ENCODE measurements around the gene VIPR1. TPM values are rescaled to one million over a fixed set of nuclear protein-coding genes. Genes with fewer than 3 reads are reported as not detected.

Gene VIPR1
- polyA plus RNA-seq, 6 donors from 2014 or later = 0.57 to 3.0 (median 0.69) TPM; not detected in 1

- peaks cover 0 to 9% (median 5%) of the 10 kb centered on the region in 3 donors for H3K27me3 Mint-ChIP-seq
- no peak for ATAC-seq (ENCODE audit: low read depth in 2 of 2)
- H3K36me3 Mint-ChIP-seq = peaks cover 2 to 15% of the 10 kb centered on the region in 2 donors
- H3K4me3 Mint-ChIP-seq = no peak overlapping the region
- no peak overlapping the region for H3K27ac Mint-ChIP-seq
- DNase-seq = no peak
- H3K9me3 Mint-ChIP-seq = peaks cover 5 to 16% (median 8%) of the 10 kb centered on the region in 7 donors
- peaks cover 28 to 47% (median 47%) of the 10 kb centered on the region in 3 donors for H3K4me1 Mint-ChIP-seq
Measured at GRCh38 chr3:42486814-42487565, 15.5 kb upstream of the VIPR1 start.

- Mint-ChIP-seq H3K4me1 (peaks cover 33 to 61% (median 57%) of the 10 kb centered on the region in 3 donors), H3K27me3 (no peaks in the 10 kb centered on the region), H3K4me3 (no peak overlapping the region), H3K27ac (peak overlapping the region in 1 of 6 donors; percentile 54), H3K9me3 (peaks cover 0 to 4% (median under 1%) of the 10 kb centered on the region in 7 donors), H3K36me3 (no peaks in the 10 kb centered on the region)
- DNase-seq (no peak), ATAC-seq (ENCODE audit: low read depth in 2 of 2) (no peak)
Measured at GRCh38 chr3:42488687-42489086, 13.8 kb upstream of the VIPR1 start.

GRCh38 chr3:42489116-42489936, 13.1 kb upstream of the VIPR1 start:
- H3K27ac Mint-ChIP-seq = peak overlapping the region in 3 of 6 donors; percentile 48 to 73 (median 54)
- no peaks in the 10 kb centered on the region for H3K27me3 Mint-ChIP-seq
- no peak for ATAC-seq (ENCODE audit: low read depth in 2 of 2)
- H3K4me1 Mint-ChIP-seq = peaks cover 33 to 64% (median 57%) of the 10 kb centered on the region in 3 donors
- no peak for DNase-seq
- H3K9me3 Mint-ChIP-seq = peaks cover 0 to 3% (median 0%) of the 10 kb centered on the region in 7 donors
- H3K4me3 Mint-ChIP-seq = peak overlapping the region in 6 of 8 donors; percentile 12 to 75 (median 70)
- H3K36me3 Mint-ChIP-seq = no peaks in the 10 kb centered on the region

GRCh38 chr3:42489937-42490227, 12.6 kb upstream of the VIPR1 start:
- Mint-ChIP-seq H3K27me3 (no peaks in the 10 kb centered on the region), H3K4me1 (peaks cover 33 to 64% (median 57%) of the 10 kb centered on the region in 3 donors), H3K36me3 (no peaks in the 10 kb centered on the region), H3K4me3 (peak overlapping the region in 6 of 8 donors; percentile 12 to 75 (median 70)), H3K27ac (peak overlapping the region in 3 of 6 donors; percentile 63 to 73 (median 65)), H3K9me3 (peaks cover 0 to 3% (median 0%) of the 10 kb centered on the region in 7 donors)
- no peak for ATAC-seq (ENCODE audit: low read depth in 2 of 2)
- DNase-seq = no peak

GRCh38 chr3:42490243-42490642, 12.2 kb upstream of the VIPR1 start:
- ATAC-seq (ENCODE audit: low read depth in 2 of 2) (peak; percentile 95 to 96), DNase-seq (peak; percentile 56)
- H3K27ac Mint-ChIP-seq = peak overlapping the region in 5 of 6 donors; percentile 32 to 92 (median 65)
- no peaks in the 10 kb centered on the region for H3K27me3 Mint-ChIP-seq
- H3K9me3 Mint-ChIP-seq = peaks cover 0 to 3% (median 0%) of the 10 kb centered on the region in 7 donors
- no peaks in the 10 kb centered on the region for H3K36me3 Mint-ChIP-seq
- H3K4me1 Mint-ChIP-seq = peaks cover 33 to 64% (median 57%) of the 10 kb centered on the region in 3 donors
- peak overlapping the region in 7 of 8 donors; percentile 29 to 85 (median 69) for H3K4me3 Mint-ChIP-seq

- H3K27ac Mint-ChIP-seq = peak overlapping the region in 4 of 6 donors; percentile 48 to 91 (median 72)
- peak overlapping the region in 6 of 8 donors; percentile 35 to 81 (median 70) for H3K4me3 Mint-ChIP-seq
- peaks cover 0 to 3% (median 0%) of the 10 kb centered on the region in 7 donors for H3K9me3 Mint-ChIP-seq
- no peaks in the 10 kb centered on the region for H3K36me3 Mint-ChIP-seq
- DNase-seq (no peak), ATAC-seq (ENCODE audit: low read depth in 2 of 2) (no peak)
- H3K27me3 Mint-ChIP-seq = peaks cover 0 to 6% (median 0%) of the 10 kb centered on the region in 3 donors
- peaks cover 29 to 57% (median 48%) of the 10 kb centered on the region in 3 donors for H3K4me1 Mint-ChIP-seq
Measured at GRCh38 chr3:42491881-42492507, 10.4 kb upstream of the VIPR1 start.

- Mint-ChIP-seq H3K27ac (peak overlapping the region in 3 of 6 donors; percentile 38 to 91 (median 48)), H3K4me3 (peak overlapping the region in 6 of 8 donors; percentile 35 to 81 (median 60))
- no peak for DNase-seq
Measured at GRCh38 chr3:42492508-42493080, 9.8 kb upstream of the VIPR1 start.

GRCh38 chr3:42493126-42493797, 9.2 kb upstream of the VIPR1 start:
- peak overlapping the region in 3 of 6 donors; percentile 22 to 76 (median 38) for H3K27ac Mint-ChIP-seq
- no peaks in the 10 kb centered on the region for H3K36me3 Mint-ChIP-seq
- DNase-seq (no peak), ATAC-seq (ENCODE audit: low read depth in 2 of 2) (no peak)
- H3K4me3 Mint-ChIP-seq = peak overlapping the region in 2 of 8 donors; percentile 49 to 81
- H3K9me3 Mint-ChIP-seq = peaks cover 0 to 3% (median 0%) of the 10 kb centered on the region in 7 donors
- peaks cover under 1 to 19% (median 12%) of the 10 kb centered on the region in 3 donors for H3K27me3 Mint-ChIP-seq
- H3K4me1 Mint-ChIP-seq = peaks cover 26 to 51% (median 41%) of the 10 kb centered on the region in 3 donors

More at GRCh38 chr3:42492508-42493080, 9.8 kb upstream of the VIPR1 start:
- H3K27me3 Mint-ChIP-seq = peaks cover 0 to 12% (median 5%) of the 10 kb centered on the region in 3 donors
- no peaks in the 10 kb centered on the region for H3K36me3 Mint-ChIP-seq
- H3K9me3 Mint-ChIP-seq = peaks cover 0 to 3% (median 0%) of the 10 kb centered on the region in 7 donors
- peaks cover 26 to 52% (median 42%) of the 10 kb centered on the region in 3 donors for H3K4me1 Mint-ChIP-seq
- ATAC-seq (ENCODE audit: low read depth in 2 of 2) = no peak

- ATAC-seq (ENCODE audit: low read depth in 2 of 2) (no peak), DNase-seq (no peak)
- H3K9me3 Mint-ChIP-seq = peaks cover 0 to 1% (median 0%) of the 10 kb centered on the region in 7 donors
- H3K4me3 Mint-ChIP-seq = peak overlapping the region in 2 of 8 donors; percentile 33 to 47
- H3K36me3 Mint-ChIP-seq = no peaks in the 10 kb centered on the region
- H3K27me3 Mint-ChIP-seq = peaks cover 3 to 24% (median 16%) of the 10 kb centered on the region in 3 donors
- H3K27ac Mint-ChIP-seq = peak overlapping the region in 4 of 6 donors; percentile 21 to 54 (median 27)
- H3K4me1 Mint-ChIP-seq = peaks cover 26 to 46% (median 36%) of the 10 kb centered on the region in 3 donors
Measured at GRCh38 chr3:42493798-42494151, 8.7 kb upstream of the VIPR1 start.

- Mint-ChIP-seq H3K27me3 (peaks cover 10 to 40% (median 32%) of the 10 kb centered on the region in 3 donors), H3K9me3 (no peaks in the 10 kb centered on the region), H3K4me3 (peak overlapping the region in 1 of 8 donors; percentile 35), H3K36me3 (no peaks in the 10 kb centered on the region), H3K4me1 (peaks cover 17 to 35% (median 26%) of the 10 kb centered on the region in 3 donors), H3K27ac (peak overlapping the region in 1 of 6 donors; percentile 56)
- DNase-seq (no peak), ATAC-seq (ENCODE audit: low read depth in 2 of 2) (no peak)
Measured at GRCh38 chr3:42495393-42495792, 7.0 kb upstream of the VIPR1 start.

GRCh38 chr3:42497009-42497731, 5.3 kb upstream of the VIPR1 start:
- no peak for DNase-seq
- Mint-ChIP-seq H3K9me3 (peaks cover 0 to 1% (median 0%) of the 10 kb centered on the region in 7 donors), H3K36me3 (no peaks in the 10 kb centered on the region), H3K4me3 (no peak overlapping the region), H3K27me3 (peaks cover 20 to 53% (median 45%) of the 10 kb centered on the region in 3 donors), H3K27ac (peak overlapping the region in 2 of 6 donors; percentile 31 to 79), H3K4me1 (peaks cover 15 to 29% (median 26%) of the 10 kb centered on the region in 3 donors)
- ATAC-seq (ENCODE audit: low read depth in 2 of 2) = no peak

Measured in naive B cell (primary cell).